PC-3 (cell line): ENCODE data around the gene POLA1. TPM values are rescaled to one million over a fixed set of nuclear protein-coding genes. Genes with fewer than 3 reads are reported as not detected.

ENCODE experiments used
- ATAC-seq: fragments of 200-7000 bp; cut with Tn5 transposase; 2 replicates; pipeline ENCODE4 v1.9.1; 2020; ENCODE audit warnings: mild to moderate bottlenecking, moderate library complexity
- BruUV-seq: library from RNA; stranded (reverse); fragments of 400-500 nt; replicated peaks from 2 replicates; lab custom pipeline; 2021; lab: Mats Ljungman, UMichigan
- CTCF ChIA-PET: fragments of 300-600 bp; sonication (Branson Sonifier 250); formaldehyde crosslinking; loops from one replicate; lab custom pipeline; 2022; ENCODE audit warnings: antibody characterized with exemption; lab: Charles Lee
- POLR2A ChIA-PET: fragments of 300-600 bp; sonication (Branson Sonifier 250); formaldehyde crosslinking; loops from one replicate; lab custom pipeline; 2022; ENCODE audit warnings: antibody characterized with exemption; ENCODE audit not compliant: unreplicated experiment; lab: Charles Lee
- DNase-seq: peaks from one replicate; pipeline ENCODE4 v3.0.0-alpha.2; 2015
- H2AFZ ChIP-seq: fragments of 300-600 bp; sonication (generic); 2 replicates; pipeline ENCODE4 v1.6.0; 2016; ENCODE audit warnings: antibody characterized with exemption, low read length
- H3F3A ChIP-seq: fragments of 300-600 bp; sonication (generic); one replicate; pipeline ENCODE4 v1.6.0; 2017; ENCODE audit warnings: antibody characterized with exemption, low read length, control low read depth, mild to moderate bottlenecking; ENCODE audit not compliant: unreplicated experiment
- H3K27ac ChIP-seq: fragments of 300-600 bp; sonication (generic); 2 replicates; pipeline ENCODE4 v1.5.1; 2016; ENCODE audit warnings: mild to moderate bottlenecking, low read length
- H3K27me3 ChIP-seq: fragments of 300-600 bp; sonication (generic); 2 replicates; pipeline ENCODE4 v1.6.1; 2016; ENCODE audit warnings: low read length, mixed read lengths
- H3K36me3 ChIP-seq: fragments of 300-600 bp; sonication (generic); 2 replicates; pipeline ENCODE4 v1.6.1; 2016; ENCODE audit warnings: low read depth, mixed run types, low read length, mixed read lengths
- H3K4me1 ChIP-seq: fragments of 300-600 bp; sonication (generic); 2 replicates; pipeline ENCODE4 v1.5.1; 2016; ENCODE audit warnings: low read length; ENCODE audit not compliant: insufficient read depth
- H3K4me2 ChIP-seq: fragments of 300-600 bp; sonication (generic); 2 replicates; pipeline ENCODE4 v1.6.0; 2016; ENCODE audit warnings: low read length
- H3K4me3 ChIP-seq: fragments of 300-600 bp; sonication (generic); 2 replicates; pipeline ENCODE4 v1.5.1; 2016; ENCODE audit warnings: mild to moderate bottlenecking, low read length, mixed read lengths
- H3K79me2 ChIP-seq: fragments of 300-600 bp; sonication (generic); 2 replicates; pipeline ENCODE4 v1.6.1; 2017; ENCODE audit warnings: low read length, mixed read lengths
- H3K9ac ChIP-seq: fragments of 300-600 bp; sonication (generic); 2 replicates; pipeline ENCODE4 v1.6.0; 2016; ENCODE audit warnings: mild to moderate bottlenecking, low read length
- H3K9me2 ChIP-seq: fragments of 300-600 bp; sonication (generic); replicated peaks from 2 replicates; pipeline ENCODE4 v1.6.1; 2016; ENCODE audit warnings: mixed run types, low read length, mixed read lengths
- H3K9me3 ChIP-seq: fragments of 300-600 bp; sonication (generic); 2 replicates; pipeline ENCODE4 v1.6.1; 2016; ENCODE audit warnings: low read length, mixed read lengths
- H4K20me1 ChIP-seq: fragments of 300-600 bp; sonication (generic); 2 replicates; pipeline ENCODE4 v1.6.1; 2016; ENCODE audit warnings: low read length, mixed read lengths
- EZH2 ChIP-seq: fragments of 300-600 bp; sonication (generic); IDR thresholded peaks from one replicate; pipeline ENCODE4 v1.6.1; 2017; ENCODE audit warnings: antibody characterized with exemption, mild to moderate bottlenecking, low read length; ENCODE audit not compliant: unreplicated experiment
- EZH2phosphoT487 ChIP-seq: fragments of 300-600 bp; sonication (generic); IDR thresholded peaks from 2 replicates; pipeline ENCODE4 v1.6.1; 2018; ENCODE audit warnings: mild to moderate bottlenecking, antibody characterized with exemption, low read length, borderline replicate concordance
- intact Hi-C: fragments of 100-400 bp; cut with micrococcal nuclease; formaldehyde crosslinking; loops from 2 replicates; pipeline ENCODE4 v1.9.0; 2023
- total RNA-seq: library from RNA; depleted of rRNA; stranded (reverse); fragments of >200 nt; gene quantifications from 2 replicates; pipeline ENCODE4 v1.2.3, GENCODE V29; 2014
- TF ChIP-seq, protein P1 (sequence below): fragments of 300-600 bp; sonication (generic); conservative IDR thresholded peaks from 2 replicates; pipeline ENCODE4 v1.5.1; 2017; ENCODE audit warnings: antibody characterized with exemption, low read depth, mild to moderate bottlenecking, low read length

The POLA1 gene
- total RNA-seq, 1 experiment from 2014 or later = 19.6 TPM

DNA sequence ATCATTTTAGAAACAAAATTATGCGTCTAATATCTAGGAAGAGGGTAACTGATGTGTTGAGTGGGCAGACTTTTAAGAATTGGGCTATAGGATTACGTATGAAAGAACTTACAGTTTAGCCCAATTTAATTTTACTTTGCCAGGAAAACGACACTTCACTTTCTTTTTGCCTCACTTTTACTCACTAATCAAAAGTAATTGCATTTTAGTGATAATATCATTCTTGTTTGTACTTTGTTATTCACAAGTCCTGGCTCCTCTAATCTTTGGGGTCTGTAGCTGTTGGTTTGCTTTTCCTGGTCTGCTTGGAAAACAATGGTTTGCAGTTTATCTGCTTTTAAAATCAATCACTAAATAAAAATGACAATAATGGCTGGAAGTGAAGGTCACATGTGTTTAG, 325.0 kb downstream of the POLA1 start:
- Histone ChIP-seq H3K27ac (no peak overlapping the region), H3K4me2 (no peak overlapping the region), H3F3A (no peaks in the 10 kb centered on the region), H3K9me3 (no peaks in the 10 kb centered on the region), H3K4me3 (no peak overlapping the region), H3K4me1 (no peaks in the 10 kb centered on the region), H3K27me3 (peaks cover 57% of the 10 kb centered on the region), H3K79me2 (no peaks in the 10 kb centered on the region), H3K36me3 (no peaks in the 10 kb centered on the region), H4K20me1 (no peaks in the 10 kb centered on the region), H3K9ac (no peak overlapping the region), H2AFZ (no peak overlapping the region), H3K9me2 (no peaks in the 10 kb centered on the region)
- DNase-seq (no peak), ATAC-seq (no peak)
- TF ChIP-seq EZH2 (no peak), EZH2phosphoT487 (no peak)
- TF ChIP-seq, protein P1, sequence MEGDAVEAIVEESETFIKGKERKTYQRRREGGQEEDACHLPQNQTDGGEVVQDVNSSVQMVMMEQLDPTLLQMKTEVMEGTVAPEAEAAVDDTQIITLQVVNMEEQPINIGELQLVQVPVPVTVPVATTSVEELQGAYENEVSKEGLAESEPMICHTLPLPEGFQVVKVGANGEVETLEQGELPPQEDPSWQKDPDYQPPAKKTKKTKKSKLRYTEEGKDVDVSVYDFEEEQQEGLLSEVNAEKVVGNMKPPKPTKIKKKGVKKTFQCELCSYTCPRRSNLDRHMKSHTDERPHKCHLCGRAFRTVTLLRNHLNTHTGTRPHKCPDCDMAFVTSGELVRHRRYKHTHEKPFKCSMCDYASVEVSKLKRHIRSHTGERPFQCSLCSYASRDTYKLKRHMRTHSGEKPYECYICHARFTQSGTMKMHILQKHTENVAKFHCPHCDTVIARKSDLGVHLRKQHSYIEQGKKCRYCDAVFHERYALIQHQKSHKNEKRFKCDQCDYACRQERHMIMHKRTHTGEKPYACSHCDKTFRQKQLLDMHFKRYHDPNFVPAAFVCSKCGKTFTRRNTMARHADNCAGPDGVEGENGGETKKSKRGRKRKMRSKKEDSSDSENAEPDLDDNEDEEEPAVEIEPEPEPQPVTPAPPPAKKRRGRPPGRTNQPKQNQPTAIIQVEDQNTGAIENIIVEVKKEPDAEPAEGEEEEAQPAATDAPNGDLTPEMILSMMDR = no peak
- POLR2A ChIA-PET = no interaction called here
- intact Hi-C loops = no loop called here
- BruUV-seq = no TSS peak
- CTCF ChIA-PET = no interaction called here

DNA sequence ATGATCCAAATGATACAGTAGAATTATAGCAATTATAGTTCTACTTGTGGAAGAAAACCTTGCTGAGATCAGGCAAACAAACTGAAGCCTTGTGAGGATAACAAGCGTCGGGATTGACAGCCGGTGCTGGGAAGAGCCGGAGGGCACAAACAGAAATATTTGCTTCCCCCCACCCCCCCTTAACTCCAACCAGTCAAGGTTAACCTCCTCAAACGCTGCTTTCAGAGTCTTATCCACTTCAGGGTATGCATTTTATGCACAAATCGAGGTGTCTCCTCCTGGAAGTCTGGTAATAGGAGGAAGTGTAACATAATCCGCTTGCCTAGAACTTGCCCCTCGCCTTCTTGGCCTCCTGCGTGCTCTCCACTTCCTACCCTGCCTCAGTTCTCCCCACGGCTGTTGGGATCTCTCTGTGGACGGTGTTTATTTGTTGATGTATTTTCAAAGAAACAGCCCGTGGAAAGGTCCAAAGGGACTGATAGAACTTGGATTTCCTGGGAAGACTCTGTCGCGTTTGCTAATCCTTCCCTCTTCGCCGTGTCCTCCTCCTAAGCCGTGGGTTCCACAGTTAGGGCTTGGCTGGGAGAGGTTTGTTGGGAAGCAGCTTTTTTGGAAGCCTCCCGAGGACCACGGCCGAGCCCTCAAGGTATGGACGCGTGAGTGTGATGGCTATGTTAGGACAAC, 326.1 kb downstream of the POLA1 start:
- DNase-seq (no peak), ATAC-seq (no peak)
- Histone ChIP-seq H2AFZ (no peak overlapping the region), H3K27me3 (peaks cover 47% of the 10 kb centered on the region), H3K9me3 (no peaks in the 10 kb centered on the region), H4K20me1 (no peaks in the 10 kb centered on the region), H3K27ac (no peak overlapping the region), H3K4me1 (no peaks in the 10 kb centered on the region), H3K9ac (no peak overlapping the region), H3K36me3 (no peaks in the 10 kb centered on the region), H3K4me2 (no peak overlapping the region), H3K79me2 (no peaks in the 10 kb centered on the region), H3F3A (no peaks in the 10 kb centered on the region), H3K9me2 (no peaks in the 10 kb centered on the region), H3K4me3 (no peak overlapping the region)
- no TSS peak for BruUV-seq
- ChIA-PET POLR2A (no interaction called here), CTCF (no interaction called here)
- intact Hi-C loops = no loop called here
- TF ChIP-seq EZH2 = no peak

DNA sequence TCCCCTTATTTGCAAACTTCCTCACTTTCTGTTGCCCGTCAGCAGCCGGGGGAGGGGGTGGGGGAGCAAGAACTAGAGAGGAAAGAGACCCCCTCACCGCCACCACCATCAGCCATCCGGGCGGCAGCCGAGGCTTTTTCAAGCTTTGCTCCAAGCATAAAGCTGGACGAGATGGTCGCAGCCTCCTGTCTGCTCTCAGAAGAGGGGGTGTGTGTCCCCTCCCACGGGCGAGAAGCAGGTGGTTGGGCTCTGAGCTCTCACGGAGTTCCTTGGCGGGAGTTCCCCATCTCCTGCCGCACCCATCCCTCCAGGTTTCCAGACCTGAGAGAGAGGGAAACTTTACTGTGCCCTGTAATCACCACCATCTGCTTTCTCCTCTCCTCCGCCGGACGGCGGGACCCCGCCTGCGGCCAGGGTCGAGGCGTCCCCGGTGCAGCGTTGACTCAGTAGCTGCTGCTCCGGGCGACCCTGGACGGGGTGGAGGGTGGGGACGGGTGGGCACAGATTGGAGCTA, 326.7 kb downstream of the POLA1 start:
- Histone ChIP-seq H3K4me1 (no peaks in the 10 kb centered on the region), H3K27me3 (peaks cover 47% of the 10 kb centered on the region), H3K9ac (no peak overlapping the region), H3K79me2 (no peaks in the 10 kb centered on the region), H2AFZ (no peak overlapping the region), H3K4me3 (no peak overlapping the region), H3F3A (no peaks in the 10 kb centered on the region), H3K9me3 (no peaks in the 10 kb centered on the region), H4K20me1 (no peaks in the 10 kb centered on the region), H3K27ac (no peak overlapping the region), H3K36me3 (no peaks in the 10 kb centered on the region), H3K9me2 (no peaks in the 10 kb centered on the region), H3K4me2 (no peak overlapping the region)
- CTCF ChIA-PET = no interaction called here
- TF ChIP-seq EZH2 (no peak), EZH2phosphoT487 (no peak)
- TF ChIP-seq, protein P1 = no peak
- BruUV-seq = no TSS peak
- POLR2A ChIA-PET = no interaction called here
- intact Hi-C loops = no loop called here
- DNase-seq (no peak), ATAC-seq (no peak)
